Astrocyte (in vitro differentiated cells and primary cell): Measurements from ENCODE around the gene PMCH. TPM values are rescaled to one million over a fixed set of nuclear protein-coding genes. Genes with fewer than 3 reads are reported as not detected.

Source experiments
- DNase-seq: peaks from one replicate; pipeline ENCODE4 v3.0.0-alpha.2; 2010; ENCODE audit warnings: low read depth
- FAIRE-seq: peaks from 2 replicates; lab custom pipeline; 2011; peaks lifted over from hg19 to GRCh38; lab: Jason Lieb, UNC
- H2AFZ ChIP-seq: 2 replicates; pipeline ENCODE4 v1.6.0; 2012; ENCODE audit warnings: low read depth, low read length, inconsistent platforms
- H3K27ac ChIP-seq: 2 replicates; pipeline ENCODE4 v1.5.1; 2011; ENCODE audit warnings: low read depth, low read length, inconsistent platforms
- H3K27me3 ChIP-seq: 2 replicates; pipeline ENCODE4 v1.6.0; 2011; ENCODE audit warnings: low read length, inconsistent platforms; ENCODE audit not compliant: insufficient read depth
- H3K36me3 ChIP-seq: 2 replicates; pipeline ENCODE4 v1.5.1; 2011; ENCODE audit warnings: low read length, inconsistent platforms; ENCODE audit not compliant: insufficient read depth
- H3K4me1 ChIP-seq: 2 replicates; pipeline ENCODE4 v1.5.1; 2011; ENCODE audit warnings: low read length, inconsistent platforms; ENCODE audit not compliant: insufficient read depth
- H3K4me2 ChIP-seq: 2 replicates; pipeline ENCODE4 v1.6.0; 2012; ENCODE audit warnings: low read length, inconsistent platforms
- H3K4me3 ChIP-seq: 2 replicates; pipeline ENCODE4 v1.5.1; 2011; ENCODE audit warnings: low read depth, mild to moderate bottlenecking, low read length, inconsistent platforms; ENCODE audit not compliant: insufficient read depth
- H3K79me2 ChIP-seq: 2 replicates; pipeline ENCODE4 v1.6.0; 2012; ENCODE audit warnings: mild to moderate bottlenecking, low read length, inconsistent platforms; ENCODE audit not compliant: insufficient read depth
- H3K9ac ChIP-seq: 2 replicates; pipeline ENCODE4 v1.6.0; 2012; ENCODE audit warnings: mild to moderate bottlenecking, low read length, inconsistent platforms
- H3K9me3 ChIP-seq: 2 replicates; pipeline ENCODE4 v1.5.1; 2012; ENCODE audit warnings: low read depth, mild to moderate bottlenecking, low read length, inconsistent platforms; ENCODE audit not compliant: insufficient read depth
- H4K20me1 ChIP-seq: 2 replicates; pipeline ENCODE4 v1.6.0; 2012; ENCODE audit warnings: low read length, inconsistent platforms; ENCODE audit not compliant: insufficient read depth
- H3K27ac Mint-ChIP-seq: one replicate; pipeline ENCODE4 v1.8.0; 2021; ENCODE audit warnings: mild to moderate bottlenecking, mixed read lengths; ENCODE audit not compliant: unreplicated experiment
- H3K27me3 Mint-ChIP-seq: one replicate; pipeline ENCODE4 v1.8.0; 2021; ENCODE audit warnings: low read depth, mixed read lengths; ENCODE audit not compliant: unreplicated experiment
- H3K36me3 Mint-ChIP-seq: one replicate; pipeline ENCODE4 v1.8.0; 2021; ENCODE audit warnings: low read depth, mixed read lengths; ENCODE audit not compliant: unreplicated experiment
- H3K4me1 Mint-ChIP-seq: one replicate; pipeline ENCODE4 v1.8.0; 2021; ENCODE audit warnings: low read depth, mixed read lengths; ENCODE audit not compliant: unreplicated experiment
- H3K4me3 Mint-ChIP-seq: one replicate; pipeline ENCODE4 v1.8.0; 2021; ENCODE audit warnings: mild to moderate bottlenecking, moderate library complexity, mixed read lengths; ENCODE audit not compliant: unreplicated experiment
- H3K9me3 Mint-ChIP-seq: one replicate; pipeline ENCODE4 v1.8.0; 2021; ENCODE audit warnings: mild to moderate bottlenecking, mixed read lengths; ENCODE audit not compliant: unreplicated experiment
- CTCF ChIP-seq: IDR thresholded peaks from 2 replicates; pipeline ENCODE4 v1.5.1; 2011; ENCODE audit warnings: low read depth, mild to moderate bottlenecking, inconsistent platforms, low read length, moderate library complexity; ENCODE audit not compliant: insufficient read depth
- EZH2 ChIP-seq: IDR thresholded peaks from 2 replicates; pipeline ENCODE4 v1.6.1; 2012; ENCODE audit warnings: mild to moderate bottlenecking, low read length, inconsistent platforms; ENCODE audit not compliant: insufficient read depth
- total RNA-seq: library from RNA; stranded (reverse); gene quantifications from 2 replicates; pipeline ENCODE4 v1.2.1, GENCODE V29; 2021

The PMCH gene
- total RNA-seq, 1 donor from 2014 or later, result not detected

GRCh38 chr12:102172436-102172835 is 25.2 kb downstream of the PMCH start:
- no peaks in the 10 kb centered on the region for H3K9me3 ChIP-seq
- no peaks in the 10 kb centered on the region for H3K9me3 Mint-ChIP-seq
- no peaks in the 10 kb centered on the region for H3K27me3 Mint-ChIP-seq
- peaks cover 11% of the 10 kb centered on the region for H3K4me1 Mint-ChIP-seq
- no peak overlapping the region for H3K4me3 Mint-ChIP-seq
- peak overlapping the region; percentile 16 for H3K27ac ChIP-seq
- H3K36me3 Mint-ChIP-seq, result no peaks in the 10 kb centered on the region
- DNase-seq, result peak; percentile 46
- no peaks in the 10 kb centered on the region for H3K36me3 ChIP-seq
- no peak overlapping the region for H3K4me3 ChIP-seq
- no peak overlapping the region for H2AFZ ChIP-seq
- H3K79me2 ChIP-seq, result no peaks in the 10 kb centered on the region
- peak overlapping the region; percentile 27 for H3K27ac Mint-ChIP-seq
- TF ChIP-seq EZH2, result no peak
- no peak for FAIRE-seq
- H3K4me1 ChIP-seq, result no peaks in the 10 kb centered on the region
- no peaks in the 10 kb centered on the region for H3K27me3 ChIP-seq
- H3K4me2 ChIP-seq, result no peak overlapping the region
- H3K9ac ChIP-seq, result no peak overlapping the region
- H4K20me1 ChIP-seq, result no peaks in the 10 kb centered on the region

- Histone ChIP-seq H2AFZ (no peak overlapping the region), H3K4me1 (no peaks in the 10 kb centered on the region), H3K36me3 (no peaks in the 10 kb centered on the region), H3K9me3 (no peaks in the 10 kb centered on the region), H3K27me3 (no peaks in the 10 kb centered on the region), H4K20me1 (no peaks in the 10 kb centered on the region), H3K4me2 (no peak overlapping the region), H3K27ac (peak overlapping the region; percentile 16), H3K4me3 (no peak overlapping the region), H3K79me2 (no peaks in the 10 kb centered on the region), H3K9ac (no peak overlapping the region)
- Mint-ChIP-seq H3K27me3 (no peaks in the 10 kb centered on the region), H3K27ac (peak overlapping the region; percentile 27), H3K36me3 (no peaks in the 10 kb centered on the region), H3K9me3 (no peaks in the 10 kb centered on the region), H3K4me3 (no peak overlapping the region), H3K4me1 (peaks cover 11% of the 10 kb centered on the region)
- no peak for TF ChIP-seq EZH2
- TF ChIP-seq CTCF, result no peak
- FAIRE-seq (no peak), DNase-seq (no peak)
These were observed 25.7 kb downstream of the PMCH start for GRCh38 chr12:102171951-102172350.

- TF ChIP-seq CTCF (peak; percentile 77), EZH2 (no peak)
- Histone ChIP-seq H3K27ac (no peak overlapping the region), H3K9me3 (no peaks in the 10 kb centered on the region), H4K20me1 (no peaks in the 10 kb centered on the region), H3K4me3 (no peak overlapping the region), H3K9ac (no peak overlapping the region), H3K4me1 (no peaks in the 10 kb centered on the region), H2AFZ (no peak overlapping the region), H3K36me3 (no peaks in the 10 kb centered on the region), H3K27me3 (no peaks in the 10 kb centered on the region), H3K4me2 (no peak overlapping the region), H3K79me2 (no peaks in the 10 kb centered on the region)
- Mint-ChIP-seq H3K27me3 (no peaks in the 10 kb centered on the region), H3K27ac (no peak overlapping the region), H3K36me3 (no peaks in the 10 kb centered on the region), H3K4me3 (no peak overlapping the region), H3K9me3 (no peaks in the 10 kb centered on the region), H3K4me1 (peaks cover 11% of the 10 kb centered on the region)
- no peak for DNase-seq
- peak; percentile 95 for FAIRE-seq
These were observed 27.6 kb downstream of the PMCH start for GRCh38 chr12:102169922-102170621.
